ENCODE results near the gene SLC22A2. TPM values are rescaled to one million over a fixed set of nuclear protein-coding genes. Genes with fewer than 3 reads are reported as not detected.

Gene SLC22A2
- total RNA-seq, result 0.12 TPM in 1 of 2 replicates, not detected in the other

GRCh38 chr6:160258346-160259142 lies at the start of gene SLC22A2:
Gene SLC22A2, minus strand, starts transcription at chr6:160258821. Its CDS starts 64 bp downstream, at chr6:160258757.

Other genes starting within 250 kb of the SLC22A2 start
- 0.62 and 0.77 TPM in 2 replicates for gene SLC22A1, start 137.0 kb downstream of the SLC22A2 start, total RNA-seq
- gene SLC22A3, start 89.6 kb upstream of the SLC22A2 start, total RNA-seq, result 1.8 and 2.9 TPM in 2 replicates

All from uterine smooth muscle cell (primary cell).